Upper lobe of left lung (tissue), 6 donors: Measurements from ENCODE around the gene C1orf226. TPM values are rescaled to one million over a fixed set of nuclear protein-coding genes. Genes with fewer than 3 reads are reported as not detected.

Source experiments
- ATAC-seq, 2 donors: fragments of 200-7000 bp; cut with Tn5 transposase; one replicate each; pipeline ENCODE4 v1.9.1; 2022; ENCODE audit warnings: mild to moderate bottlenecking in 2 of 2, moderate library complexity in 2 of 2; ENCODE audit not compliant: low FRiP score in 2 of 2
- DNase-seq, 2 donors: peaks; one replicate each; pipeline ENCODE4 v3.0.0-alpha.2; 2019 to 2020
- H3K27ac ChIP-seq, 4 donors: fragments of 200-600 bp; sonication (generic); one replicate each; pipeline ENCODE4 v1.5.1; 2016 to 2019
- H3K27me3 ChIP-seq, 4 donors: fragments of 200-600 bp; sonication (generic); one replicate each; pipeline ENCODE4 v1.5.1; 2017 to 2019
- H3K36me3 ChIP-seq, 4 donors: fragments of 200-600 bp; sonication (generic); one replicate each; pipeline ENCODE4 v1.5.1; 2016 to 2019
- H3K4me1 ChIP-seq, 4 donors: fragments of 200-600 bp; sonication (generic); one replicate each; pipeline ENCODE4 v1.5.1; 2018 to 2019
- H3K4me3 ChIP-seq, 4 donors: fragments of 200-600 bp; sonication (generic); one replicate each; pipeline ENCODE4 v1.5.1; 2017 to 2019; ENCODE audit warnings: mild to moderate bottlenecking in 2 of 4, moderate library complexity in 1 of 4
- H3K9me3 ChIP-seq, 4 donors: fragments of 200-600 bp; sonication (generic); one replicate each; pipeline ENCODE4 v1.5.1; 2018 to 2019
- CTCF ChIP-seq, 6 experiments: fragments of 450-650 bp in 4 of 6; fragments of 200-600 bp in 2 of 6; sonication (generic) in 2 of 6; IDR thresholded peaks; one replicate each; pipeline ENCODE4 v1.5.1; 2016 to 2019; ENCODE audit warnings: antibody characterized with exemption in 6 of 6
- EP300 ChIP-seq, 4 donors: sonication (generic); formaldehyde crosslinking; IDR thresholded peaks; one replicate each; pipeline ENCODE4 v1.5.1; 2017; ENCODE audit warnings: antibody characterized with exemption in 4 of 4, control low read depth in 2 of 4
- POLR2A ChIP-seq, 4 donors: fragments of 450-650 bp; IDR thresholded peaks; one replicate each; pipeline ENCODE4 v1.5.1; 2016 to 2017; ENCODE audit warnings: antibody characterized with exemption in 4 of 4, mild to moderate bottlenecking in 2 of 4
- POLR2AphosphoS5 ChIP-seq, 2 donors: sonication (generic); formaldehyde crosslinking; IDR thresholded peaks; one replicate each; pipeline ENCODE4 v1.5.1; 2017; ENCODE audit warnings: antibody characterized with exemption in 2 of 2
- WGBS, 2 donors: methylation state at CpG; one replicate each; pipeline ENCODE4 v1.1.5; 2017 to 2018; 5-methylcytosine and 5-hydroxymethylcytosine counted together
- total RNA-seq, 6 donors: library from RNA; depleted of rRNA in 4 of 6; stranded (reverse); fragments of >200 nt in 4 of 6; gene quantifications; one replicate each; pipeline versions ENCODE4 v1.1.0 to v1.2.1, GENCODE V29; 2016 to 2021
- donor health status: DM: no; HTN: no; CAD: no; lungs with moderate emphysema.
- donor health status: DM: no; HTN: yes; CAD: no; lungs with severe emphysema.

Gene C1orf226
- total RNA-seq, 6 donors from 2014 or later: 7.2 to 16.7 (median 10.9) TPM

GRCh38 chr1:162359523-162360236, 21.8 kb upstream of the C1orf226 start:
- DNase-seq: no peak
- no peak for ATAC-seq
- H3K9me3 ChIP-seq: no peaks in the 10 kb centered on the region
- WGBS, 2 donors: 84 to 89% methylated on average over 10 of the region's 10 CpGs
- H3K4me1 ChIP-seq: peaks cover 0 to 2% (median 0%) of the 10 kb centered on the region in 4 donors
- no peak overlapping the region for H3K27ac ChIP-seq
- H3K27me3 ChIP-seq: no peaks in the 10 kb centered on the region
- H3K36me3 ChIP-seq: no peaks in the 10 kb centered on the region
- TF ChIP-seq CTCF (IDR thresholded peaks at IDR 0.05) (no peak), POLR2A (IDR thresholded peaks at IDR 0.05) (no peak), EP300 (IDR thresholded peaks at IDR 0.05) (no peak), POLR2AphosphoS5 (IDR thresholded peaks at IDR 0.05) (no peak)
- H3K4me3 ChIP-seq: no peak overlapping the region

GRCh38 chr1:162360237-162360873, 21.2 kb upstream of the C1orf226 start:
- Histone ChIP-seq H3K27ac (no peak overlapping the region), H3K4me1 (peaks cover 0 to 2% (median 0%) of the 10 kb centered on the region in 4 donors), H3K9me3 (no peaks in the 10 kb centered on the region), H3K4me3 (no peak overlapping the region), H3K27me3 (no peaks in the 10 kb centered on the region), H3K36me3 (no peaks in the 10 kb centered on the region)
- DNase-seq: no peak
- no peak for TF ChIP-seq POLR2A (IDR thresholded peaks at IDR 0.05)
- no peak for TF ChIP-seq EP300 (IDR thresholded peaks at IDR 0.05)
- TF ChIP-seq CTCF (IDR thresholded peaks at IDR 0.05): no peak
- TF ChIP-seq POLR2AphosphoS5 (IDR thresholded peaks at IDR 0.05): no peak
- no peak for ATAC-seq
- 96 to 97% methylated on average over 10 of the region's 10 CpGs for WGBS, 2 donors

DNA sequence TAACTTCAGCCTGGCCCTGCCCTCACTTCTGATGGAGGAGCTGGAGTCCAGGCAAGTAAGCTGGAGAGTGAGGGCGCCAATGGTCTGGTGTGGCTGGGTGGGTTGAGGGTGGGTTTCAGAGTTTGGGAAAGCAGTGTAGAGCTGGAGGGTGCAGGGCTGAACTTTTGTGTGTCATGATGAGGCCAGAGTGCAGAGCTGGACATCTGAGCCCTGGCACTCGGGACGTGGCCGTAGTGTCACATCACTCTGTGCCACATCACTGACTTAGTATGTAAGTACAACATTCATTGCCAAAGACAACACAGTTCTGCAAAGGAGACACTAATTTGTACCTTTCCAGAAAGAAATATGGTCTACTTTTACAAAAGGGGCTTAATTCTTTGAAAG, 20.7 kb upstream of the C1orf226 start:
- Histone ChIP-seq H3K4me3 (no peak overlapping the region), H3K9me3 (no peaks in the 10 kb centered on the region), H3K36me3 (no peaks in the 10 kb centered on the region), H3K4me1 (peaks cover 0 to 2% (median 0%) of the 10 kb centered on the region in 4 donors), H3K27ac (no peak overlapping the region), H3K27me3 (no peaks in the 10 kb centered on the region)
- DNase-seq (no peak), ATAC-seq (no peak)
- TF ChIP-seq POLR2A (IDR thresholded peaks at IDR 0.05) (no peak), POLR2AphosphoS5 (IDR thresholded peaks at IDR 0.05) (no peak), CTCF (IDR thresholded peaks at IDR 0.05) (no peak), EP300 (IDR thresholded peaks at IDR 0.05) (no peak)
- WGBS, 2 donors: 94 to 95% methylated on average over 4 of the region's 4 CpGs

GRCh38 chr1:162361349-162361748, 20.2 kb upstream of the C1orf226 start:
- 89 to 91% methylated on average over 5 of the region's 5 CpGs for WGBS, 2 donors
- Histone ChIP-seq H3K4me1 (peaks cover 0 to 2% (median 0%) of the 10 kb centered on the region in 4 donors), H3K36me3 (no peaks in the 10 kb centered on the region), H3K4me3 (no peak overlapping the region), H3K27me3 (no peaks in the 10 kb centered on the region), H3K27ac (no peak overlapping the region), H3K9me3 (no peaks in the 10 kb centered on the region)
- DNase-seq: no peak
- ATAC-seq: no peak
- TF ChIP-seq CTCF (IDR thresholded peaks at IDR 0.05) (no peak), POLR2A (IDR thresholded peaks at IDR 0.05) (no peak), POLR2AphosphoS5 (IDR thresholded peaks at IDR 0.05) (no peak), EP300 (IDR thresholded peaks at IDR 0.05) (no peak)
